Stimulated activated naive CD4-positive, alpha-beta T cell (primary cell): ENCODE measurements around the gene KIAA0319L.

Source experiments
- DNase-seq, 6 experiments: peaks; one replicate each; lab custom pipeline; 2025; lab: John Stamatoyannopoulos, UW

Gene KIAA0319L

GRCh38 chr1:35537806-35538205, 19.4 kb downstream of the KIAA0319L start:
- DNase-seq: no peak

DNA sequence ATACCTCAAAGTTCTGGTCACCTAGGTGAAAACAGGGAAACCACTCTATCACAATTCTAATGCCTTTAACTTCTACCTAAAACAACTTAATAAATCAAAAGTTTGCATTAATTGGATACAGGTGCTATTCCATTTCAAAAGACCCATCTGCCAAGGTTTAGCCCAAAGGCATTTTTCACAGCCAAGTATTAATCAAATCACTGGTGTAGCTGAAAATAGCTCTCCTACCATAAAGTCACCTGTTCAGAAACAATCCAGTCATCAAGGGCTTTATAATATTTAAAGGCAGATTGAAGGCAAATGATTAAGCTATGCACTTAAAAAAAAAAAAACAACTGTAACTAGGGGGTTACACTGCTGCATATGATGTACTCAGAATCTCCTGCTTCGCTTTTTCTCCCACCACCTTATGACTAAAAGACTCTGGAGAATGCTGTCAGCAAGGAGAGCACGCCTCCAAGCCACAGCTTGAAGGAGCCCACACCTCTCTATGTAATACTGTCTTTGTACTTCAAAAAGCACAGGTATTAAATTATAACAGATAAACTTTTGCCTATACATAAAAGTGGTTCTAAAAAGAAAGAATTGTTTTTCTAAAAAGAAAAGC, 20.5 kb downstream of the KIAA0319L start:
- no peak for DNase-seq

DNA sequence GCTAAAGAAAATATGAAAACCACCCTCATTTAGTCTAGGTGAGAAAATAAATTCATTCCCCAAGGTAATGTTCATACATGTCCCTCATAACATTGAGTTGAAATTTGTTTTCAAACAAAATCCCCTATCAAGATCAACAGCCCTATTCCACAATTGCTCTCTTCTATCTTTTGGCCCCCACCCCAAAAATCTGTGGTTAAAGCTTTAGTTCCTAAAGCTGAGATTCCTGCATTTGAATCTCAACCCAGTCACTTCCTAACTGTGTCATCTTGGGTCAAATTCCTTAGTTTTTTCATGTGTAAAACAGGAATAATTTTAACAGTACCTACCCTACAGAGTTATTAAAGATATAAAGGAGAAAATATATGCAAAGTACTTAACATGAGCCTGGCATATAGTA, 22.0 kb downstream of the KIAA0319L start:
- DNase-seq: no peak

DNA sequence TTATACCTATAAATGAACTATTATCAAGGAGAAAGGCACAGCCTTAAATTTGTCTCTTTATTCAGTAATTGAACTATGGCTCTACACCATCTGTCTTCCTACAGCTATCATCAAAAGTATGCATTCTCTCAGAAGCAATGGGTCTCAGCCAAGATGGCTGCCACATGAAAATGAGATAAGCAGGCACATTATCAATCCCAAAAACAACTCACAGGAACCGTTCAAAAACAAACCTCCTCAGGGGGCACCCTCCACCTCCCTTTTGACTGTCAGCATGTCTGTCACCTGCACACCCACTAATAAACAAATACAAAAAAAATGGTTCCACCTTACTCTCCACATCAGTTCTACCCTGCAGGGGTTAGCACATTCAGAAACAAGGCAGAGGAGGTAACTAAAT, 23.6 kb downstream of the KIAA0319L start:
- no peak for DNase-seq

DNA sequence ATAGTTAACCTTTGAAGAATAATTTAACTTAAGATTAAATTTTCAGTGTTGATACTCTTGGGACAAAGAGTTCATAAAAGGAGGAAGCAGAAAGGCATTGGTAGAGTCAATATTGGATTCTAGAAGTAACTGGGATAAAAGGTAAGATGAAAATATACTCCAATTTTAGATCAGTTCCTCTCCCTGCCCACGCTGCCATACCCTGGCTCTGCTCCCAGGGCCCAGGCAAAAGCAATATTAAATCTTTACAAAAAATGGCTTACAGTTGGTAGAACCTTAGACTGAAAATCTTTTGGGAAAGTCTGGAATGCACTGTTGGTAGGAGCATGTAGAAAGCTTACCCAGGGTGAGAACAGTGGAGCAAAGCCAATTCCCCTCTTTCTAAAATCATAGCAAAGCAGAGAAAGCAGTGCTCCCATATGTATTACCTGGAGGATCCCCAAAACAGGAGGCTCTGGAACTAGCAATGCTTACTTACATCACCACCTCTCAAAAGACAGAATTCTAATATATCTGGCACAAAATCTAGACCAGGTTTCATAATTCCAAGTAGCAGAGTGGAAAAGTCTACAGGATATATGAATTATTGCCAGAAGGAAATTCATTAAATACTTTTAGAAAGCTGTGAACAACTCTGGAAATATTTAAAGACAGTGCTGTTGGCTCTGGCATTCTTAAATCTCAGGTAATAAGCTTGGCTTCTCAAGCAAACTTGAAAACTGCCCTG, 24.5 kb downstream of the KIAA0319L start:
- DNase-seq: no peak

DNA sequence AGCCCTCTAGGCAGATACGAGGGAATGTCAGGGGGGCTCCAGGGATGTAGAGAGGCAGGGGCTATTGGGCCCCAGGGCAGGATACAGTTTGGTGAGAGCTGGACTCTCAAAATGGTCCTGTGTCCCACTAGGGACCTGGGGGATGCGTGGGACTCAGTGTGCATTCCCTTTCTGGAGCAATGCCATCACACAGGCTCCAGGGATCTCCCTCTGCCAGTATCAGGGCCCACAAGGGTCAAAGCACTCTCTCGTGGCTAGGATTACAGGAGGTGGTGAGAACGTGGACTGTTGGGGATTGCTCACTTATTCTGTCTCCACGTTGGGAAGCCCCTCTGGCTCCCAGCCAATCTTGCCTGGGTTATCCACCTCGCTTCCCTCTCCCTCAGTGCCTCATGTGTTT, 25.8 kb downstream of the KIAA0319L start:
- DNase-seq: no peak

DNA sequence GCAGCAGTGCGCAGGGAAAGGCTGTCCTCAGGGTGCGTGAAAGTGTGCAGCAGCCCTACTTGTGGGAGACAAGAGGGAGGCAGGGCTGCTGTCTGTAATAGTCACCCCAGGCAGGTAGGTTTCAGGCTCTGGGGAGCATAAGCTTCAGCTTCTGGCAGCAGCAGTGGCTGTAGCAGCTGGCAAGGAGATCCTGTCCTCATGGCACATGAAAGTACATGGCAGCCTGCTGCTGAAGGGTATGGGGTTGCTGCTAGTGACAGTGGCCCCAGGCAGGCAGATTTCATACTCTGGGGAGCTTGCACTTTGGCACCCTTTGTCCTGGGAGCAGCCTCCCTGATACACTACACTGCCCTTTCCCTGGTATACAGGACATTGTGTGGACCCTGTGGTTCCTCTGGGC, 26.3 kb downstream of the KIAA0319L start:
- DNase-seq: no peak

DNA sequence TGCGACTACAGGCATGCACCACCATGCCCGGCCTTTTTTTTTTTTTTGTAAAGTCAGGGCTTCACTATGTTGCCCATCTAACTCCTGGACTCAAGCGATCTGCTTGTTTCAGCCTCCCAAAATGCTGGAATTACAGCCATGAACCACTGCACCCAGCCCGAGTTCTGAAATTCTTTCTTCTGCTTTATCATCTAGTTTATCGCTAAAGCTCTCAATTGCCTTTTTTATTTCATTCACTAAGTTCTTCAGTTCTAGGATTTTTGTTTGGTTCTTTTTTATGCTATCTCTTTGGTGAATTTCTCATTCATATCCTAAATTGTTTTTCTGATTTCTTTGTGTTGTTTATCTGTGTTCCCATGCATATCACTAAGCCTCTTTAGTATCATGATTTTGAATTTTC, 27.0 kb downstream of the KIAA0319L start:
- no peak for DNase-seq

DNA sequence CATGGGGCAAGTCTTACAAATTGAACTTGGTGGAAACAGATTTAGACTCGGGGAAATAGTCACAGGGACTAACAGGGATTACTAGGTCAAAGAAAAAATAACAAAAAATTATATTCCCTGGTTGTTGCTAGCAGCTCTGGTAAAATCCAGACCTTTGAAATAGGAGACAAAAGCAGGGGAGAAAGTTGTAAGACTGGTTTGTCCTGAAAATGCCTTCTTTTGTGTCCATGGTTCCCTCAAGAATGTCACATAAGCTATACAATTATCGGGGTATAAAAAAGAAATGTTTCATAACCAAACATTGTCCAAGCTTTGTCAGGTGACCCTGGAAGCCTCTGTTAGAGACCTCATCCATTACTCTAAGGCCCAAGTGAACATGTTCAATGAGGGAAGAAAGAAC, 33.1 kb downstream of the KIAA0319L start:
- no peak for DNase-seq

GRCh38 chr1:35519432-35519831, 37.8 kb downstream of the KIAA0319L start:
- no peak for DNase-seq

DNA sequence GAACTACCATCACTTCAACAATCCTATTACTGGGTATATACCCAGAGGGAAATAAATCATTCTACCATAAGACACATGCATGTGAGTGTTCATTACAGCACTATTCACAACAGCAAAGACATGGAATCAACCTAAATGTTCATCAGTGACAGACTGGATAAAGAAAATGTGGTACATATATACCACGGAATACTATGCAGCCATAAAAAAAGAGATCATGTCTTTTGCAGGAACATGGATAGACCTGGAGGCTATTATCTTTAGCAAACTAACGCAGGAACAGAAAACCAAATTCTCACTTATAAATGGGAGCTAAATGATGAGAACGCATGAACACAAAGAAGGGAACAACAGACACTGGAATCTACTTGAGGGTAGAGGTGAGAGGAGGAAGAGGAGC, 39.0 kb downstream of the KIAA0319L start:
- no peak for DNase-seq

- no peak for DNase-seq
Measured at GRCh38 chr1:35511305-35511704, 45.9 kb downstream of the KIAA0319L start.

DNA sequence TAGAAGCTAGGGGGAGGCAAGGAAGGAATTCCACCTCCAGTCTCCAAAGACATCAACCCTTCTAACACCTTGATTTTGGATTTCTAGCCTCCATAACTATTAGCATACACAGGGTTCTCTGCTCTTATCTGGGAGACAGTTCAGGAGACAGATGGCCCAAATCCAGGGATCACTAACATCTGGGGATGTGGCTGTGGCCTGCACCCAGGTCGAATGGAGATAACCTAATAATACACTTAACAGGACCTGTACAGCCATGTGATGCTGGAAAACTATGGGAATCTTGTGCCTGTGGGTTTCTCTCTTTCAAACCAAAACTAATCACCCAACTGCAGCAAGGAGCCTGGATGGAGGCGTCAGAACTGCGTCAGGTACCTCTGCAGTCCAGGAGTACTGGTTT, 47.6 kb downstream of the KIAA0319L start:
- DNase-seq: no peak

- DNase-seq: no peak
Measured at GRCh38 chr1:35507947-35508346, 49.3 kb downstream of the KIAA0319L start.

DNA sequence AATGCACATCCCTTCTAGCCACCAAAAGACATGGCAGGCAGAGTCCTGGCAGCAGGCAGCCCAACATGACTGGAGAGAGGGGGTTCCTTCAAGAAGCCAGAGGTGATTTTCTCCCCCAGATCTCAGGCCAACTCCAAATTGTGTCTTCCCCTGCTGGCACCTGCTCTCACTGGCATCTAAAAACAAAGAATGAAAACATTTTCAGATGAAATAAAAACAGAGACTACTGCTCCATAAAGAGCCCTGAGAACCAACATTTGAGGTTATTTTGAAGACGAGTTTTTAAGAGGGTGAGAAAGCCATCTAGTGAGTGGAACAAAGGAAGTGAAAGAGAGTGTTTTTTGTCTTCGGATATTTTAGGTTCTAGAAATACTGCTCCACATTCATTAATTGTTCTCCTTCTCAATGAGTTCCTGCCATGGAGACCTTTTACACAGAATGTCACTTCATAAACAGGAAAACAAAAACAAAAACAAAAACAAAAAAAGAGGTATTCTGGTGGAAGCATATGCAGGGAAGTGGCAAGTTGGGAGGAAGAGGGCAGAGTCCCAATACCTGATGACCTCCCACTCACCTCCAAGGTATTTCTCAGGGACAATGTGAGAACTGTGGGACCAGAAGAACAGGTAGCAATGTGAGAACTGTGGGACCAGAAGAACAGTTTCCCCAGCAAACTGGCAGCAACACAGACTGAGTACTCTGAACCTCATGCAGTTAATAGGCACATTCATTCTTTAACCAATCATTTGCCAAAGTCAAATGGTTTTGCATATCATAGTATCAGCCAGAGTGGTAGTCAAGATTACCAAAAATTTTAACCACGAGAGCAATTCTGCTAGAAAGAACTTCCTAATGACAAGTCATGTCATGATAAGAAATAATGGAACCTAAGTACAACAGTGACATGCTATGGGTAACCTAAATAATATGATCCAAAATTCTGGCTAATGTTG, 50.0 kb downstream of the KIAA0319L start:
- peak in 3 of 6 experiments; percentile 1 to 50 (median 49) for DNase-seq

GRCh38 chr1:35505911-35506798, 51.0 kb downstream of the KIAA0319L start:
- DNase-seq: peak in 3 of 6 experiments; percentile 59 to 64 (median 60)

DNA sequence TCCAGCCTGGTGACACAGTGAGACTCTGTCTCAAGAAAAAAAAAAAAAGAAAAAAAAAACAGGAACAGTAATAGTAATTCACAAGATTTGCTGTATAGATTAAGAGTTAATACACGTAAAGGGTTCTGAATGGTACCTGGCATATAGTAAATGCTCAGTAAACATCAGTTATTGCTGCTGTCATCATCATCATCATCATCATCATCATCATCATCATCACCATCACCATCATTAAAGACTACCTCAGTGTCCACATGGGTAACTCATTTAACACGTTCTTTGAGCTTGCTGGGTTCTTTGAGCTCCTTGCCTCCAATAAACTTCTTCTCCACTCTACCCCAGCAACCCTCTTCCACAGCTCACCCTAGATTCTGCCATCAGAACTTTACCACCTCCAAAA, 55.0 kb downstream of the KIAA0319L start:
- no peak for DNase-seq

GRCh38 chr1:35500439-35500838, 56.8 kb downstream of the KIAA0319L start:
- no peak for DNase-seq

DNA sequence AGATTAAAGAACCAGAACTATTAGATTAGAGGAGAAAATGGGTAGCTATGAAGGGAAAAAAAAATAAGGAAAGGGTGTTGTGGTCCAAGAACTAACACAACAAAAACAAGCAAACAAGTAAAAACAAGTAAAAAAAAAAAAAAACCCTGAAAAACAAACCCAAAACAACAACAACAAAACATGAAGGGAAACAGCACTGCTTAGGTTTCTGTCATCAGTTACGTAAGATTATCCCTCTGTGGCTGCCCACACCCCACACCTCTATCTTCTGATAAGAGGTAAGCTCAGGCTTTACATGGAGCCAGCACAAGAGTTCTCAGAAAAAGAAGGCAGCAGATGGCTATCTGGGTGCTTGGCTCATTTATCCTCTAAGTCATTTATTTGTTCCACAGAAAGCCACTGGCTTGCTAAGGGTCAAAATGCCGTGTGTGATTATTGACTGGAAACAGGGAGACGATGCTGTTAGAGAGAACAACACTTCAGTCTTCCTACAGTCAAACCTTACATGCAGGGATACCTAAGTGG, 57.5 kb downstream of the KIAA0319L start:
- peak in 1 of 6 experiments; percentile 3 for DNase-seq

DNA sequence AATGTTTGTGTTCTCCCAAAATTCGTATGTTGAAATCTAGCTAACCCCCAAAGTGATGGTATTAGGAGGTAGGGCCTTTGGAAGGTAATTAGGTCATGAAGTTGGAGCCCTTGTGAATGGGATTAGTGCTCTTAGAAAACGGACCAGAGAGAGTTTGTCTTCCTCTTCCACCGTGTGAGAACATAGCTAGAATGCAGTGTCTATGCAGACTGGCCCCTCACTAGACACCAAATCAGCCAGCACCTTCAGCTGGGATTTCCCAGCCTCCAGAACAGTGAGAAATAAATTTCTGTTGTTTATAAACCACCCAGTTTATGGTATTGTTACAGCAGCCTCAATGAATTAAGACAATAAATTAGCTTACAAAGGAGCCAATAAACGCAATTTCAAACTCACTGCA, 58.0 kb downstream of the KIAA0319L start:
- DNase-seq: no peak

GRCh38 chr1:35497571-35497970, 59.6 kb downstream of the KIAA0319L start:
- DNase-seq: no peak
